OCI-LY1 (cell line): ENCODE data around the gene C1QTNF2.

ENCODE experiments used
- H2AFZ ChIP-seq: fragments of 200-600 bp; sonication (generic), shearing (Covaris generic); 2 replicates; pipeline ENCODE4 v1.6.0; 2014; ENCODE audit warnings: antibody characterized with exemption, mild to moderate bottlenecking, low read length
- H3F3A ChIP-seq: fragments of 200-600 bp; sonication (generic), shearing (Covaris generic); 2 replicates; pipeline ENCODE4 v1.6.0; 2014; ENCODE audit warnings: mild to moderate bottlenecking, antibody characterized with exemption, low read length, moderate library complexity; ENCODE audit not compliant: insufficient read depth
- H3K27ac ChIP-seq: fragments of 200-600 bp; sonication (generic); 2 replicates; pipeline ENCODE4 v1.5.1; 2014; ENCODE audit warnings: low read length, mixed run types, mild to moderate bottlenecking, low read depth; ENCODE audit not compliant: poor library complexity, severe bottlenecking
- H3K27me3 ChIP-seq: fragments of 200-600 bp; sonication (generic); 2 replicates; pipeline ENCODE4 v1.6.0; 2014; ENCODE audit warnings: antibody characterized with exemption, mild to moderate bottlenecking, low read length, moderate library complexity; ENCODE audit not compliant: insufficient read depth
- H3K36me3 ChIP-seq: fragments of 200-600 bp; sonication (generic); 2 replicates; pipeline ENCODE4 v1.6.1; 2014; ENCODE audit warnings: mild to moderate bottlenecking, antibody characterized with exemption, low read length, moderate library complexity, mixed read lengths; ENCODE audit not compliant: insufficient read depth
- H3K4me1 ChIP-seq: fragments of 200-600 bp; sonication (generic); 2 replicates; pipeline ENCODE4 v1.5.1; 2014; ENCODE audit warnings: mild to moderate bottlenecking, low read length, moderate library complexity; ENCODE audit not compliant: insufficient read depth, severe bottlenecking
- H3K4me2 ChIP-seq: fragments of 200-600 bp; sonication (generic), shearing (Covaris generic); 2 replicates; pipeline ENCODE4 v1.6.1; 2014; ENCODE audit warnings: low read length
- H3K4me3 ChIP-seq: fragments of 200-600 bp; sonication (generic); 2 replicates; pipeline ENCODE4 v1.5.1; 2014; ENCODE audit warnings: low read length, low read depth, mild to moderate bottlenecking, mixed read lengths; ENCODE audit not compliant: poor library complexity, severe bottlenecking
- H3K79me2 ChIP-seq: fragments of 200-600 bp; shearing (Covaris generic); 2 replicates; pipeline ENCODE4 v1.6.1; 2016; ENCODE audit warnings: mixed run types, low read length, mixed read lengths; ENCODE audit not compliant: insufficient read depth
- H3K9ac ChIP-seq: fragments of 200-600 bp; sonication (generic), shearing (Covaris generic); 2 replicates; pipeline ENCODE4 v1.6.1; 2014; ENCODE audit warnings: mild to moderate bottlenecking, low read length, mixed read lengths
- H3K9me2 ChIP-seq: fragments of 200-600 bp; sonication (generic), shearing (Covaris generic); 2 replicates; pipeline ENCODE4 v1.6.1; 2014; ENCODE audit warnings: low read depth, mild to moderate bottlenecking, low read length, mixed read lengths
- H3K9me3 ChIP-seq: fragments of 200-600 bp; shearing (Covaris generic); 2 replicates; pipeline ENCODE4 v1.6.1; 2014; ENCODE audit warnings: low read length, mixed read lengths
- H4K20me1 ChIP-seq: fragments of 200-600 bp; sonication (generic), shearing (Covaris generic); 2 replicates; pipeline ENCODE4 v1.6.0; 2016; ENCODE audit warnings: mild to moderate bottlenecking, low read length; ENCODE audit not compliant: insufficient read depth
- CTCF ChIP-seq: fragments of 200-600 bp; sonication (generic), shearing (Covaris generic); IDR thresholded peaks from 2 replicates; pipeline ENCODE4 v1.5.1; 2017; ENCODE audit warnings: mild to moderate bottlenecking, antibody characterized with exemption, low read length, moderate library complexity, mixed read lengths
- EZH2 ChIP-seq: fragments of 200-600 bp; sonication (generic), shearing (Covaris generic); IDR thresholded peaks from 2 replicates; pipeline ENCODE4 v1.8.0; 2017; ENCODE audit warnings: borderline replicate concordance, mixed run types, mild to moderate bottlenecking, antibody characterized with exemption, low read length, moderate library complexity, mixed read lengths

Gene C1QTNF2

GRCh38 chr5:160382346-160382745, 11.9 kb upstream of the C1QTNF2 start:
- H3K27ac ChIP-seq, result no peak overlapping the region
- H3K79me2 ChIP-seq, result no peaks in the 10 kb centered on the region
- H3F3A ChIP-seq, result no peaks in the 10 kb centered on the region
- no peak overlapping the region for H3K4me3 ChIP-seq
- no peaks in the 10 kb centered on the region for H3K4me1 ChIP-seq
- H3K9ac ChIP-seq, result no peak overlapping the region
- H4K20me1 ChIP-seq, result no peaks in the 10 kb centered on the region
- H3K4me2 ChIP-seq, result no peak overlapping the region
- TF ChIP-seq EZH2 (no peak), CTCF (no peak)
- no peak overlapping the region for H2AFZ ChIP-seq
- H3K27me3 ChIP-seq, result no peaks in the 10 kb centered on the region
- no peaks in the 10 kb centered on the region for H3K36me3 ChIP-seq
- H3K9me2 ChIP-seq, result no peaks in the 10 kb centered on the region
- H3K9me3 ChIP-seq, result no peaks in the 10 kb centered on the region

GRCh38 chr5:160380041-160380440, 9.6 kb upstream of the C1QTNF2 start:
- Histone ChIP-seq H2AFZ (no peak overlapping the region), H3K27me3 (no peaks in the 10 kb centered on the region), H3K9me2 (no peaks in the 10 kb centered on the region), H3K36me3 (no peaks in the 10 kb centered on the region), H4K20me1 (no peaks in the 10 kb centered on the region), H3K9me3 (no peaks in the 10 kb centered on the region), H3K4me2 (no peak overlapping the region), H3K79me2 (no peaks in the 10 kb centered on the region), H3K4me3 (no peak overlapping the region), H3F3A (no peaks in the 10 kb centered on the region), H3K9ac (no peak overlapping the region), H3K27ac (no peak overlapping the region), H3K4me1 (no peaks in the 10 kb centered on the region)
- TF ChIP-seq EZH2, result no peak
- TF ChIP-seq CTCF, result no peak

GRCh38 chr5:160379511-160379910, 9.1 kb upstream of the C1QTNF2 start:
- Histone ChIP-seq H3K79me2 (no peaks in the 10 kb centered on the region), H3K9ac (no peak overlapping the region), H4K20me1 (no peaks in the 10 kb centered on the region), H3K4me3 (no peak overlapping the region), H3K36me3 (no peaks in the 10 kb centered on the region), H3F3A (no peaks in the 10 kb centered on the region), H3K27ac (no peak overlapping the region), H3K27me3 (no peaks in the 10 kb centered on the region), H3K9me3 (no peaks in the 10 kb centered on the region), H2AFZ (no peak overlapping the region), H3K4me2 (no peak overlapping the region), H3K9me2 (no peaks in the 10 kb centered on the region), H3K4me1 (no peaks in the 10 kb centered on the region)
- TF ChIP-seq CTCF (no peak), EZH2 (no peak)
